Upper lobe of right lung (tissue), 1 donor: ENCODE data around the gene TCF7L2. TPM values are rescaled to one million over a fixed set of nuclear protein-coding genes. Genes with fewer than 3 reads are reported as not detected.

Source experiments
- ATAC-seq: fragments of 200-7000 bp; cut with Tn5 transposase; one replicate; pipeline ENCODE4 v1.9.1; 2020; ENCODE audit warnings: mild to moderate bottlenecking, moderate library complexity
- DNase-seq: peaks from one replicate; pipeline ENCODE4 v3.0.0-alpha.2; 2020
- H3K27ac ChIP-seq: fragments of 200-600 bp; one replicate; pipeline ENCODE4 v1.8.0; 2022
- H3K27me3 ChIP-seq: fragments of 200-600 bp; one replicate; pipeline ENCODE4 v1.8.0; 2022; ENCODE audit warnings: mild to moderate bottlenecking
- H3K36me3 ChIP-seq: fragments of 200-600 bp; one replicate; pipeline ENCODE4 v1.8.0; 2022
- H3K4me1 ChIP-seq: fragments of 200-600 bp; one replicate; pipeline ENCODE4 v1.8.0; 2022
- H3K4me3 ChIP-seq: fragments of 200-600 bp; one replicate; pipeline ENCODE4 v1.8.0; 2022; ENCODE audit warnings: mild to moderate bottlenecking
- H3K9me3 ChIP-seq: fragments of 200-600 bp; one replicate; pipeline ENCODE4 v1.8.0; 2022
- CTCF ChIP-seq: fragments of 200-600 bp; IDR thresholded peaks from one replicate; pipeline ENCODE4 v1.8.0; 2022; ENCODE audit warnings: antibody characterized with exemption
- intact Hi-C: fragments of 100-400 bp; cut with DNase I; formaldehyde crosslinking; loops from one replicate; pipeline ENCODE4 v1.11.0; 2022
- total RNA-seq: library from RNA; stranded (reverse); fragmentation: NEBNext Ultra II Directional; extraction: Animal tissue kit (Norgen Biotek cat#: 25700); gene quantifications from one replicate; pipeline ENCODE4 v1.2.1, GENCODE V29; 2021
- donor health status: DM: no; HTN: yes; CAD: no; lungs with severe emphysema.

Gene TCF7L2
- total RNA-seq, 1 donor from 2014 or later: 47.4 TPM

GRCh38 chr10:113056441-113057021 lies 106.5 kb downstream of the TCF7L2 start:
- DNase-seq (no peak), ATAC-seq (peak; percentile 15)
- Histone ChIP-seq H3K9me3 (no peaks in the 10 kb centered on the region), H3K27ac (no peak overlapping the region), H3K4me3 (no peak overlapping the region), H3K27me3 (no peaks in the 10 kb centered on the region), H3K4me1 (peaks cover 48% of the 10 kb centered on the region), H3K36me3 (no peaks in the 10 kb centered on the region)
- intact Hi-C loops: no loop called here
- TF ChIP-seq CTCF: no peak

- intact Hi-C loops: no loop called here
- ATAC-seq: no peak
- DNase-seq: no peak
- Histone ChIP-seq H3K27me3 (no peaks in the 10 kb centered on the region), H3K27ac (peak overlapping the region; percentile 75), H3K9me3 (no peaks in the 10 kb centered on the region), H3K4me3 (no peak overlapping the region), H3K36me3 (no peaks in the 10 kb centered on the region), H3K4me1 (peaks cover 47% of the 10 kb centered on the region)
- TF ChIP-seq CTCF: no peak
Measured at GRCh38 chr10:113057948-113058522, 108.0 kb downstream of the TCF7L2 start.

- intact Hi-C loops: no loop called here
- no peaks in the 10 kb centered on the region for H3K9me3 ChIP-seq
- H3K27me3 ChIP-seq: no peaks in the 10 kb centered on the region
- peaks cover 43% of the 10 kb centered on the region for H3K4me1 ChIP-seq
- H3K27ac ChIP-seq: peak overlapping the region; percentile 75
- H3K4me3 ChIP-seq: peak overlapping the region; percentile 4
- no peaks in the 10 kb centered on the region for H3K36me3 ChIP-seq
- ATAC-seq (peak; percentile 61), DNase-seq (no peak)
- no peak for TF ChIP-seq CTCF
Measured at GRCh38 chr10:113058523-113059370, 108.7 kb downstream of the TCF7L2 start.

- Histone ChIP-seq H3K36me3 (no peaks in the 10 kb centered on the region), H3K4me1 (peaks cover 49% of the 10 kb centered on the region), H3K4me3 (peak overlapping the region; percentile 4), H3K27ac (peak overlapping the region; percentile 75), H3K9me3 (no peaks in the 10 kb centered on the region), H3K27me3 (no peaks in the 10 kb centered on the region)
- intact Hi-C loops: no loop called here
- no peak for ATAC-seq
- DNase-seq: no peak
- no peak for TF ChIP-seq CTCF
Measured at GRCh38 chr10:113059371-113059780, 109.3 kb downstream of the TCF7L2 start.

GRCh38 chr10:113060201-113061053 lies 110.4 kb downstream of the TCF7L2 start:
- TF ChIP-seq CTCF: no peak
- H3K9me3 ChIP-seq: no peaks in the 10 kb centered on the region
- ATAC-seq: peak; percentile 31
- no peak overlapping the region for H3K4me3 ChIP-seq
- H3K27ac ChIP-seq: peak overlapping the region; percentile 75
- H3K27me3 ChIP-seq: no peaks in the 10 kb centered on the region
- intact Hi-C loops: no loop called here
- peaks cover 59% of the 10 kb centered on the region for H3K4me1 ChIP-seq
- no peaks in the 10 kb centered on the region for H3K36me3 ChIP-seq
- DNase-seq: no peak
